GM19438 (cell line): ENCODE measurements around the gene SLC29A1.

Source experiments
- ATAC-seq: cut with Tn5 transposase; IDR thresholded peaks from one replicate; pipeline ENCODE4 v1.9.1; 2021; ENCODE audit warnings: low read depth; ENCODE audit not compliant: unreplicated experiment

Gene SLC29A1

DNA sequence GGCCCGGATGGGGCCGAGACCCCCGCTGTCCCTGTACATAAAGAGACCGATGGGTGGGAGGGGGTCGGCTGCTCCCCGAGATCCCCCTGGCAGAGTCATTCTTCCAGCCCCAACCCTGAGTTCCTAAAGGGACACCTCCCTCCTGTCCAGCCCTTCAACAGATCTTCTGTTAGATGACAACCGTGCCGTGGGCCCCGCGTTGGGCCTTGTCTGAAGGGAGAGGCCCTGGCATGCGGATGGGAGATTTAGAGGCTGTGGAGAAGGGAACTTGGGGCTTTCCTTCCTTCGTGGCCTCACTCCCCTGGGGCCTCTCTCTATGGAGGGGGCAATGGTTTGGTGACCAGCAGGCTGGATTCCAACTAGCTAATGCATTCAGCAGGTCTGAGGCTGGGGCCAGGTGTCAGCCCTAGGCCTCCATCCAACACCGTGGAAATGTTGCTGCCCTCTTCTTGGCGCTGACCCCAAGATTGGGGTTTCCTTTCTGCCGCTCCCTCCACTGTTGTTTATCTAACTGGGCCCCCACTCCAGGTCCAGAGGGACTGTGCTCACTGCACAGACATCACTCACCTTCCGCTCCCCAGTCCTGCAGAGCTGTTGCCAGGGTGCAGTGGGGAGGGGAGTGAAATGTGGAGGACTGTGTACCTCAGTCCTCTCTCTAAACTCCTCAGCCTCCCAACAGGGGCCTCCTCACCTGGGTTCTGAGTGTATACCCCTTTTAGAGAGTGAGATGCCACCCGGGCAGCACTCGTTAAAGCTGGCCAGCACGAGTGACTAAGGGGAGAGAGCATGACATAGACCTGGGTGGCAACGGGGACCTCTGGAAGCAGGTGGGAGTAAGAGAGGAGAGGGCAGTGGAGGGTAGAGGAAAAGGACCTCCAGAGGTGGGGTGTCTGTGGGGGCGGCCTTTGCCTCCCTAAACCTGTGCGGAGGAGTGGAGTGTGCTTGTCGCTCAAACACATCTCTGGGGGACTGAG lies 53.6 kb downstream of the SLC29A1 start:
- ATAC-seq, result no peak

DNA sequence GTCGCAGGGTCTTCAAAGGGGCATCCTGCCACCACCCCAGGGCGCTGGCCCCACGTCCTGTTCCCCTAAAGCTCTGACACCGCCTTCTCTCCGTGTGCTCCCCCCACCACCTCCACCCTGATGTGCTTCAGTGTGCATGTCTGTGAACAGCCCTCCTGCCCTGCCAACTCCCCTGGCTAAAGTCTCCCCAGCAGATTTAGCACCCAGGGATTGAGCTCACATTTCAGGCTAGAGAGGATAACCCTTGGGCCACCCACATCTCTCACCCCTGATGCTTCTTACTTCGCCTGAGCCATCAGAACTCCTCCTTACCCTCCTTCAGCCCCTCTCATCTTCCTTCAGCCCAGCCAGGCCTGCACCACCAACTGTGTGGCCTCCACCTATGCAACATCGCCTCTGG lies 54.4 kb downstream of the SLC29A1 start:
- no peak for ATAC-seq

DNA sequence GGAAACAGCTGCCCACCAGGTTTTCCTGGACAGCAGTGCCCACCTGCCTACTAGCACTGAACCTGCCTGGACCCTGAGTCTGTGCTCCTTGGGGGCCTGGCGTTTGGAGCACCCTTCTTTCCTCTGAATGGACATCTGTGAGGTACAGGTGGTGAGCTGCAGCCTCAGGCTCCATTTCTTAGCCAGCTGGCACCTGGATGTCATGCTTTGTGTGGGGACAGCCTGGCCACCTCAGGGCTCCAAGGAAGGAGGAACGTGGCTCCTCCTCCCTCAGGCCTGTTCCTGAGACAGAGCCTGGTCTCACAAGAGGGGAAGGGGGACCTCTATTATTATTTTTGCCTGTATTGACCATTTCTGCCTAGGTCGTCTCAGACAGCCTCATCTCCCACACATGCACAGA lies 54.9 kb downstream of the SLC29A1 start:
- ATAC-seq, result no peak

DNA sequence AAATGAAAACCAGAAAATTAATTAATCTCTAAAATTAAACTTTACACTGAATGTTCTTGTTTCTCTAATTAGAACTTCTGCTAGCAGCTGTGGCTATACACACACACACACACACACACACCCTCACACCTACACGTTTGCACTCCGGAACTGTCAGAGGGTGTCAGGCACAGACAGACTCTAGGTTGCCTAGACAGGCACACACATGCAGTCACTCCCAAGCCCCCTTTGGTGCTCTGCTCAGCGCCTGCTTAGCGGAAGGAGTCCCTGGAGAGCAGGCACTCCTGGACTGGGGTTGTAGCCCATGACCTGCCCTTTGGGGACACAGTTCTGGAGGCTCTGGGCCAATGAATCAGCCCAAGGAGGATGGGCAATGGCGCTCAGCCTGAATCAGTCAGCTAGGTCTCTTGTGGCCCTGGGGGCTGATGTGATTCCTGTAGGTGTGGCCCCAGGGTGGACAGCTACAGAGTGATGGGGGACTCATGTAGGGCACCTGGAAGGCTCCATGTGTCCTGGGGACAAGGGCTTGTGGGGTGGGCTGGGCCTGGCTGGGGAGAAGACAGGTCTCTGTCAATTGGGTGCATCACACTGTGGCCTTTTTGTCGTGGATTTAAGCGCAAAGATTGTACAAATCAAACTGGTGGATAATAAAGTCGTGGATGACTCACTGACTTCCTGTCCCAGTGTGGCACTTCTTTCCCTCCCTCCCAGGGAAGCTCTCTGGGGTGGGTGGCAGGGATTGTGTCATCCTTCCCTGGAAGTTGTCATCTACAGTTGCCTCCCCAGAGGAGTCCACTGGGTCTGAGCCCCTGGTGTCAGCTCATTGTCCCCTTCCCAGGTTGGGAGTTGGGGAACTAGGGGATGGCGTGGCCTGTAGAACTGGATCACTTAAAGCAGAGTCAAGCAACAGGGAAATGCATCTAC lies 55.6 kb downstream of the SLC29A1 start:
- ATAC-seq, result no peak
